Mesenchymal stem cell (in vitro differentiated cells and primary cell): Measurements from ENCODE around the gene IL17RD.

Source experiments
- DNase-seq: peaks from one replicate; pipeline ENCODE4 v3.0.0-alpha.2; 2013
- H2AFZ ChIP-seq: one replicate; pipeline ENCODE4 v1.6.1; 2013; ENCODE audit warnings: low read depth, mild to moderate bottlenecking, control low read depth, inconsistent platforms, low read length, moderate library complexity
- H2AK5ac ChIP-seq: 2 replicates; pipeline ENCODE4 v1.6.1; 2013; ENCODE audit warnings: low read length, moderate library complexity, mild to moderate bottlenecking, inconsistent platforms; ENCODE audit not compliant: severe bottlenecking
- H2BK120ac ChIP-seq: one replicate; pipeline ENCODE4 v1.6.1; 2013; ENCODE audit warnings: low read depth, mild to moderate bottlenecking, inconsistent platforms, low read length, moderate library complexity
- H2BK12ac ChIP-seq, 2 experiments: one replicate each; pipeline ENCODE4 v1.6.1; 2013; ENCODE audit warnings: inconsistent platforms in 2 of 2, low read length in 2 of 2, mild to moderate bottlenecking in 2 of 2, moderate library complexity in 2 of 2, control low read depth in 1 of 2
- H2BK15ac ChIP-seq: one replicate; pipeline ENCODE4 v1.6.1; 2013; ENCODE audit warnings: mild to moderate bottlenecking, low read depth, inconsistent platforms; ENCODE audit not compliant: poor library complexity, severe bottlenecking
- H2BK5ac ChIP-seq: 2 replicates; pipeline ENCODE4 v1.6.1; 2013; ENCODE audit warnings: low read depth, mild to moderate bottlenecking, low read length, control low read depth, inconsistent platforms; ENCODE audit not compliant: poor library complexity, severe bottlenecking
- H3K14ac ChIP-seq, 2 experiments: one replicate each; pipeline ENCODE4 v1.6.1; 2013; ENCODE audit warnings: inconsistent platforms in 2 of 2, low read length in 2 of 2, control low read depth in 1 of 2, mild to moderate bottlenecking in 1 of 2, moderate library complexity in 1 of 2
- H3K18ac ChIP-seq, 2 experiments: one replicate each; pipeline ENCODE4 v1.6.1; 2013; ENCODE audit warnings: inconsistent platforms in 2 of 2, low read length in 2 of 2, control low read depth in 1 of 2, low read depth in 1 of 2, mild to moderate bottlenecking in 1 of 2
- H3K23ac ChIP-seq, 2 experiments: one replicate each; pipeline ENCODE4 v1.6.1; 2013; ENCODE audit warnings: inconsistent platforms in 2 of 2, low read length in 2 of 2, mild to moderate bottlenecking in 2 of 2, moderate library complexity in 2 of 2, control low read depth in 1 of 2
- H3K27ac ChIP-seq: 2 replicates; pipeline ENCODE4 v1.5.1; 2013; ENCODE audit warnings: mild to moderate bottlenecking, moderate library complexity, low read length, control low read depth, inconsistent platforms; ENCODE audit not compliant: poor library complexity, severe bottlenecking
- H3K27me3 ChIP-seq, 2 experiments: 2 replicates each; pipeline versions ENCODE4 v1.6.1 to v1.7.0; 2013; ENCODE audit warnings: low read length in 2 of 2, mild to moderate bottlenecking in 2 of 2, moderate library complexity in 2 of 2, control low read depth in 1 of 2, inconsistent platforms in 1 of 2; ENCODE audit not compliant: control insufficient read depth in 1 of 2, insufficient read depth in 1 of 2
- H3K36me3 ChIP-seq, 2 experiments: 2 replicates each; pipeline versions ENCODE4 v1.6.1 to v1.7.0; 2013; ENCODE audit warnings: low read length in 2 of 2, control low read depth in 1 of 2, inconsistent platforms in 1 of 2, low read depth in 1 of 2, mild to moderate bottlenecking in 1 of 2; ENCODE audit not compliant: insufficient read depth in 2 of 2, control insufficient read depth in 1 of 2
- H3K4ac ChIP-seq, 2 experiments: one replicate each; pipeline ENCODE4 v1.6.1; 2013; ENCODE audit warnings: inconsistent platforms in 2 of 2, low read length in 2 of 2, mild to moderate bottlenecking in 2 of 2, moderate library complexity in 2 of 2, control low read depth in 1 of 2, low read depth in 1 of 2
- H3K4me1 ChIP-seq: 2 replicates; pipeline ENCODE4 v1.6.1; 2013; ENCODE audit warnings: low read depth, low read length, control low read depth; ENCODE audit not compliant: control insufficient read depth, insufficient read depth
- H3K4me2 ChIP-seq: 2 replicates; pipeline ENCODE4 v1.6.1; 2013; ENCODE audit warnings: low read length, mild to moderate bottlenecking, inconsistent platforms; ENCODE audit not compliant: poor library complexity, severe bottlenecking
- H3K4me3 ChIP-seq, 2 experiments: 2 replicates each; pipeline versions ENCODE4 v1.5.1 to v1.7.0; 2013; ENCODE audit warnings: low read length in 2 of 2, mild to moderate bottlenecking in 2 of 2, control low read depth in 1 of 2, low read depth in 1 of 2; ENCODE audit not compliant: insufficient read depth in 1 of 2
- H3K79me1 ChIP-seq: replicated peaks from 2 replicates; pipeline ENCODE4 v1.6.1; 2013; ENCODE audit warnings: mild to moderate bottlenecking, control low read depth, low read length, inconsistent platforms; ENCODE audit not compliant: poor library complexity, severe bottlenecking
- H3K9ac ChIP-seq: 2 replicates; pipeline ENCODE4 v1.7.0; 2013; ENCODE audit warnings: mild to moderate bottlenecking, low read length, moderate library complexity
- H3K9me3 ChIP-seq: 2 replicates; pipeline ENCODE4 v1.7.0; 2013; ENCODE audit warnings: mild to moderate bottlenecking, low read length; ENCODE audit not compliant: control insufficient read depth
- H4K8ac ChIP-seq: one replicate; pipeline ENCODE4 v1.6.1; 2013; ENCODE audit warnings: inconsistent platforms, mild to moderate bottlenecking, low read length, moderate library complexity
- H4K91ac ChIP-seq: one replicate; pipeline ENCODE4 v1.6.1; 2013; ENCODE audit warnings: mild to moderate bottlenecking, low read length, inconsistent platforms
- WGBS: methylation state at CpG from one replicate; pipeline ENCODE4 v1.1.7; 2013; ENCODE audit warnings: mixed read lengths; 5-methylcytosine and 5-hydroxymethylcytosine counted together

IL17RD gene

DNA sequence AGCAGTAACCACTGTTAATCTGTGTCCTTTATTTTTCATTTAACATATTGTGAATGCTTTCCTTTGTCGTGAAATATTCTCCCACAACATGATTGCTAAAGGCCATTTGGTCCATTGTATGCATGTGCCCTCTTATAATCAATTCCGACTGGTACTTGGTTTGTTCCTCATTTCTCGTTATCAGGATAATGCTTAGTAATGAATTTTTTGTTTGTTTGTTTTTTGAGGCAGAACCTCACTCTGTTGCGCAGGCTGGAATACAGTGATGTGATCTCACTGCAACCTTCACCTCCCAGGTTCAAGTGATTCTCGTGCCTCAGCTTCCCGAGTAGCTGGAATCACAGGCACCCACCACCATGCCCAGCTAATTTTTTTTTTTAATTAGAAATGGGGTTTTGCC lies 82.7 kb downstream of the IL17RD start:
- no peaks in the 10 kb centered on the region for H3K36me3 ChIP-seq
- no peak overlapping the region for H3K4ac ChIP-seq
- no peaks in the 10 kb centered on the region for H3K79me1 ChIP-seq
- H3K27me3 ChIP-seq, result peaks cover 6 to 29% of the 10 kb centered on the region in 2 experiments
- no peaks in the 10 kb centered on the region for H3K9me3 ChIP-seq
- H4K8ac ChIP-seq, result no peak overlapping the region
- H2AFZ ChIP-seq, result no peak overlapping the region
- no peak overlapping the region for H3K9ac ChIP-seq
- no peak overlapping the region for H3K23ac ChIP-seq
- no peak overlapping the region for H3K18ac ChIP-seq
- no peak overlapping the region for H3K4me3 ChIP-seq
- H2BK120ac ChIP-seq, result no peak overlapping the region
- no peak overlapping the region for H3K27ac ChIP-seq
- WGBS, result 95% methylated on average over 4 of the region's 6 CpGs
- no peak overlapping the region for H2BK12ac ChIP-seq
- H3K4me1 ChIP-seq, result peaks cover 13% of the 10 kb centered on the region
- no peak overlapping the region for H3K14ac ChIP-seq
- H2AK5ac ChIP-seq, result no peak overlapping the region
- no peak overlapping the region for H3K4me2 ChIP-seq
- no peak overlapping the region for H2BK15ac ChIP-seq
- no peak for DNase-seq
- no peak overlapping the region for H4K91ac ChIP-seq
- no peak overlapping the region for H2BK5ac ChIP-seq

DNA sequence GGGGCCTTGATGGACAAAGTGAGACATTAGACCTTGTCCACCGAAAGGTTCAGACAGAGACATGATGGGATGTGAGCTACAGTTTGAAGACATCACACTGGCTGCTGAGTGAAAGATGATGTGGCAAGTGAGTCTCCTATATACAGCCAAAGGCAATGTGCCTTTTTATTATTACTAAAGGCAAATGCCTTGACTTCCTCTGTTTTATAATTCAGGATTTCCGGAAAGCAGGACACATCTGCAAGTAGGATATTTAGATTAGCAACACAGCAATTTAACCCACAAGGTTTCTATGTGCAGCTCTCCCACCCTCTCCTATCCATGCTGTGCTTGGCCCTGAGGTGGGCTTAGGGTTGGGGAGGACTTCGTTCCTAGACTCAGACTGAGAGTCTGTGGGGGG lies 84.0 kb downstream of the IL17RD start:
- Histone ChIP-seq H3K4me2 (no peak overlapping the region), H2BK5ac (no peak overlapping the region), H3K23ac (no peak overlapping the region), H3K9me3 (no peaks in the 10 kb centered on the region), H3K36me3 (peaks cover 0 to 9% of the 10 kb centered on the region in 2 experiments), H2AFZ (no peak overlapping the region), H4K8ac (no peak overlapping the region), H3K14ac (no peak overlapping the region), H3K79me1 (no peaks in the 10 kb centered on the region), H3K27ac (no peak overlapping the region), H2AK5ac (no peak overlapping the region), H3K4ac (no peak overlapping the region), H2BK15ac (no peak overlapping the region), H3K27me3 (peaks cover 6 to 39% of the 10 kb centered on the region in 2 experiments), H3K4me1 (peaks cover 15% of the 10 kb centered on the region), H2BK120ac (no peak overlapping the region), H3K4me3 (no peak overlapping the region), H3K18ac (no peak overlapping the region), H4K91ac (no peak overlapping the region), H2BK12ac (no peak overlapping the region), H3K9ac (no peak overlapping the region)
- 82% methylated on average over 3 of the region's 3 CpGs for WGBS
- DNase-seq, result no peak

DNA sequence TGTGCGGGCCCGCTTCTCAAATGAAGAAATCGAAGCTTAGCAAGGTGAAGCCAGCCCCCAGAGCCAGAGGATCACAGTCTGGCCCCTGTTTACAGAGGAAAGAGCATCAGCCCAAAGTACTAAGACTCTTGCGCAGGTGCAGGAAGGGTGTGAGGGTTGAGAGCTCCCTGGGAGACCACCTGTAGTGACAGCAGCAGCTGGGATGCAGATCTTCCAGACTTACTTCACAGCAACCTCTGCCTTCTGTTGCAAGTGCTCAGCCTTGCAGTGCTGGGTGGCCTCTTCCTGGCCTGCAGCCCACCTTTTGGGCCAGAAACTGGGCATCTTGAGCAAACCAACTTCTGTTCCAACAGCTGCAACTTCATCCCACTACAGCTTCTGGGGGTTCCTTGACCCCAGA lies 85.0 kb downstream of the IL17RD start:
- H2AK5ac ChIP-seq, result no peak overlapping the region
- no peak overlapping the region for H3K18ac ChIP-seq
- H3K36me3 ChIP-seq, result peaks cover 0 to 15% of the 10 kb centered on the region in 2 experiments
- peaks cover 6 to 41% of the 10 kb centered on the region in 2 experiments for H3K27me3 ChIP-seq
- WGBS, result 95% methylated on average over 4 of the region's 4 CpGs
- H3K79me1 ChIP-seq, result no peaks in the 10 kb centered on the region
- H3K23ac ChIP-seq, result no peak overlapping the region
- no peak overlapping the region for H3K4me3 ChIP-seq
- H3K9me3 ChIP-seq, result no peaks in the 10 kb centered on the region
- H3K14ac ChIP-seq, result no peak overlapping the region
- H3K4ac ChIP-seq, result no peak overlapping the region
- H2BK5ac ChIP-seq, result no peak overlapping the region
- no peak overlapping the region for H2BK15ac ChIP-seq
- peaks cover 17% of the 10 kb centered on the region for H3K4me1 ChIP-seq
- H4K8ac ChIP-seq, result no peak overlapping the region
- no peak overlapping the region for H2AFZ ChIP-seq
- no peak for DNase-seq
- H3K4me2 ChIP-seq, result no peak overlapping the region
- H2BK120ac ChIP-seq, result no peak overlapping the region
- H3K9ac ChIP-seq, result no peak overlapping the region
- no peak overlapping the region for H2BK12ac ChIP-seq
- no peak overlapping the region for H3K27ac ChIP-seq
- no peak overlapping the region for H4K91ac ChIP-seq

DNA sequence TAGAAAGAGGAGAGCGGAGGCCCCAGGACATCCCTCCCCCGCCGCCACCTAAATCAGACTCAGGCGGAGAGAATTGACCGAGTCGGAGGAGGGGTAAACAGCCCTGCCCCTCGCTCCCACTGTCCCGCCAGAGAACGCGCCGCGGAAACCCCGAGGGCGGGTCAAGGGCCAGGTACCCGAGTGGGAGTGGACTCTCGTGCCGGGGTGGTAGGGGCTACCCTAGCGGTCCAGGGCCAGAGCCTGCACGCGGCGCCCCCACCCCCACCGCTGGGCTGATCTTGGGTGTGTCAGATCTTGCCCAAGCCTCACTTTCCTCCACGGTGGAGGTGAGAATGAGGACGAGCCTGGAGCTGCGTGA lies 85.7 kb downstream of the IL17RD start:
- Histone ChIP-seq H3K4me3 (peak overlapping the region; percentile 60 to 79), H2AFZ (peak overlapping the region; percentile 37), H3K27me3 (peaks cover 6 to 47% of the 10 kb centered on the region in 2 experiments), H2BK5ac (no peak overlapping the region), H4K8ac (peak overlapping the region; percentile 71), H2BK120ac (peak overlapping the region; percentile 74), H3K4me2 (peak overlapping the region; percentile 96), H3K79me1 (peaks cover 2% of the 10 kb centered on the region), H3K9me3 (no peaks in the 10 kb centered on the region), H3K18ac (peak overlapping the region in 1 of 2 experiments; percentile 93), H2BK12ac (peak overlapping the region in 1 of 2 experiments; percentile 45), H3K36me3 (peaks cover 0 to 22% of the 10 kb centered on the region in 2 experiments), H3K23ac (no peak overlapping the region), H3K27ac (no peak overlapping the region), H3K4me1 (peaks cover 17% of the 10 kb centered on the region), H3K9ac (peak overlapping the region; percentile 81), H3K14ac (no peak overlapping the region), H2BK15ac (peak overlapping the region; percentile 34), H4K91ac (peak overlapping the region; percentile 81), H2AK5ac (no peak overlapping the region), H3K4ac (peak overlapping the region in 1 of 2 experiments; percentile 88)
- WGBS, result 5% methylated on average over 21 of the region's 25 CpGs
- DNase-seq, result no peak
